Activated T-helper 2 cell treated with anti-CD3 and anti-CD28 coated beads, Interferon-gamma antibody, Interleukin-2, Interleukin-4, amounts not matched to agents 10 μg/mL and 5 μg/mL and 100 μg/mL, durations not matched to agents 14 hours and 24 hours and 36 hours (primary cell): ENCODE data around the gene CTNNA2. TPM values are rescaled to one million over a fixed set of nuclear protein-coding genes. Genes with fewer than 3 reads are reported as not detected.
"Not testable (repeated sequence)": the region's sequence is repeated elsewhere in the genome, so short reads cannot be mapped to it uniquely, and the experiment has no call there.

ENCODE experiments used
- DNase-seq: peaks from one replicate; pipeline ENCODE4 v3.0.0; 2021; ENCODE audit warnings: low spot score
- H3K27ac Mint-ChIP-seq: one replicate; pipeline ENCODE4 v1.8.0; 2021; ENCODE audit warnings: mixed read lengths
- H3K27me3 Mint-ChIP-seq: one replicate; pipeline ENCODE4 v1.8.0; 2021; ENCODE audit warnings: low read depth, mixed read lengths
- H3K36me3 Mint-ChIP-seq: one replicate; pipeline ENCODE4 v1.8.0; 2021; ENCODE audit warnings: low read depth, mixed read lengths
- H3K4me1 Mint-ChIP-seq: one replicate; pipeline ENCODE4 v1.8.0; 2021; ENCODE audit warnings: low read depth, mixed read lengths
- H3K4me3 Mint-ChIP-seq: one replicate; pipeline ENCODE4 v1.8.0; 2021; ENCODE audit warnings: low read depth, mild to moderate bottlenecking, moderate library complexity, mixed read lengths
- H3K9me3 Mint-ChIP-seq: one replicate; pipeline ENCODE4 v1.8.0; 2021; ENCODE audit warnings: mixed read lengths
- intact Hi-C: fragments of 100-400 bp; cut with micrococcal nuclease; formaldehyde crosslinking; loops from one replicate; pipeline ENCODE4 v1.15.1; 2023
- total RNA-seq: library from RNA; stranded (reverse); gene quantifications from 2 replicates; pipeline ENCODE4 v1.2.3, GENCODE V29; 2022

CTNNA2 gene
- total RNA-seq, 1 donor from 2014 or later, result not detected

DNA sequence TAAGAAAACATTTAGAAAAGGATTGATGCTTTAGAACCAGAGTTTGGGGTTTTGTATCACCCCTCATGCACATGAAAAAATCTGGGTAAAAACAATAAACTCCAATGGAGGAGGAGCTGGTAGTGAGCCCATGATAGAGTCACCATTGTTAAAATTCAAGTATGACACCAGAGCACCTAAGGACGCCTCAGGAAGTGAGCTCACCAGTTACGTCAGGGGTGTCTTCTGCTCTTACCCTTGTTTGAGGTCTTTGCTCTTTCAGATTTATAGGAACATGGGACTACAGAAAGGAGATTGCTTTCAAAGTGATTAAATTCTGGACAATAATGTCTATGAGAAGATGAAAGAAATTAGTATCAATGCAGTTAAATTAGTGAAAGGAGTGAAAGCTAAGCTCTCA is 685.2 kb downstream of the CTNNA2 start:
- no peaks in the 10 kb centered on the region for H3K4me1 Mint-ChIP-seq
- H3K27ac Mint-ChIP-seq, result no peak overlapping the region
- intact Hi-C loops, result no loop called here
- H3K9me3 Mint-ChIP-seq, result peaks cover 21% of the 10 kb centered on the region
- no peak for DNase-seq
- no peaks in the 10 kb centered on the region for H3K36me3 Mint-ChIP-seq
- H3K27me3 Mint-ChIP-seq, result no peaks in the 10 kb centered on the region
- no peak overlapping the region for H3K4me3 Mint-ChIP-seq

DNA sequence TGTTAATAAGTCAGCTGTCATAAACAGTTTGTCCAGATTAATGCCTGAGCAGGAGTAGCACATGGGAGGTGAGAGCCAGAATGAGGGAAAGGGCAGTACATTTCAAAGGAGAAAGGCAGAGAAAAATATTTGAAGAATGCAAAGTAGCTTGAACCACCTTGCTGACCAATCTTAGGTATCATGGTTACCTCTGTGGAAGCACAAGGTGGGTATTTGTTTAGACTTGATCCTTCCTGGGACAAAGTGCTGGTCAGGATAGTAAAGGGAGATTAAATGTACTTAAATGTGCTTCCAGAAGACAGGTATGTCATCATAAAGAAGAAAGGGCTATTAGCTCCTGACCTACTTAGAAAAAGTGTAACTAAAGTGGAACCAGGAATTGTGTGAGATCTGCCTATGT is 686.7 kb downstream of the CTNNA2 start:
- Mint-ChIP-seq H3K9me3 (peaks cover 32% of the 10 kb centered on the region), H3K27ac (no peak overlapping the region), H3K36me3 (no peaks in the 10 kb centered on the region), H3K4me1 (no peaks in the 10 kb centered on the region), H3K4me3 (no peak overlapping the region), H3K27me3 (no peaks in the 10 kb centered on the region)
- intact Hi-C loops, result no loop called here
- no peak for DNase-seq

DNA sequence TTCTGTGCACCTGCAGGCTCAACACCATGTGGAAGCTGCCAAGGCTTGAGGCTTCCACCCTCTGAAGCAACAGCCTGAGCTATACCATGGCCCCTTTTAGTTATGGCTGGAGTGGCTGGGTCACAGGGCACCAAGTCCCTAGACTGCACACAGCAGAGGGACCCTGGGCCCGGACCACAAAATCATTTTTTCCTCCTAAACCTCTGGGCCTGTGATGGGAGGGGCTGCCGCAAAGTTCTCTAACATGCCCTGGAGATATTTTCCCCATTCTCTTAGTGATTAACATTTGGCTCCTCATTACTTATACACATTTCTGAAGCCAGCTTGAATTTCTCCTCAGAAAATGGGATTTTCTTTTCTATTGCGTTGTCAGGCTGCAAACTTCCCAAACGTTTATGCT is 691.1 kb downstream of the CTNNA2 start:
- DNase-seq, H3K4me3 Mint-ChIP-seq, H3K27ac Mint-ChIP-seq, H3K36me3 Mint-ChIP-seq, intact Hi-C loops, H3K4me1 Mint-ChIP-seq, H3K27me3 Mint-ChIP-seq: not testable (repeated sequence)
- peaks cover 48% of the 10 kb centered on the region for H3K9me3 Mint-ChIP-seq

DNA sequence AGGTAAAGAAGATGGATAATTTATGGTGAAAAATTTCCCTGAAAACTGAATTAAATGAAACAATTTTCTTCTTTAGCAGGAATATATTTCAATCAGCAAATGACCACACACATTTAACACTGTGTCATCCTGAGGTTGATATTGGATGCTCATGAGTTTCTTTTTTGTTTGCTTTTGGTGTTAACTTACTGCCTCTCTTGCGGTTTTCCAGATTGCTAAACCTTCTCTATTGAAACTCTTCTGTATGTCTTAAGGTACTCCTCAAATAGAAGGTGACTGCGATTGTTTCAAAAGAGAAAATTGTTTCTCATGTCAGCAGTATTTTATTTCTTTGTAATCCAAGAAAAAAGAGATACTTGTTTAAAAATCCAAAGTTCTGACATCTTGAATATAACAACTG is 692.6 kb downstream of the CTNNA2 start:
- Mint-ChIP-seq H3K4me1 (no peaks in the 10 kb centered on the region), H3K27ac (no peak overlapping the region), H3K4me3 (no peak overlapping the region), H3K36me3 (no peaks in the 10 kb centered on the region), H3K27me3 (no peaks in the 10 kb centered on the region), H3K9me3 (peaks cover 43% of the 10 kb centered on the region)
- no peak for DNase-seq
- intact Hi-C loops, result no loop called here

DNA sequence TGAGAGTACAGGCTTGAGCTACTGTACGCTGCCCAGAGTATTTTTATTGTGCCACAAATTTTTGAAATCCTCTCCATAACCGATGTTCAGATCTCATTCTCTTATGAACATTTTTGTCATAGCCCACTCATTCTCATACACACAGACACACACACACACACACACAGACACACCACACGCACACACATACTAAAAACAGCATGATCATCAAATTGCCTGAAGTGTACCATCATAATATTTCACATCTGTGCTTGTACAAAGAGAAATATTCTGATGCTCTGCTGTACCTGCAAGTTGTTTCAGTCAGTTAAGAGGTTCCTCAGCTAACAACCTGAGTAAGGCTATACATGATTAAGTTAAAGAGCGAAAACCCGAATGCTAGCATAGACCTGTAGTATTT is 696.6 kb downstream of the CTNNA2 start:
- Mint-ChIP-seq H3K4me1 (no peaks in the 10 kb centered on the region), H3K9me3 (peaks cover 22% of the 10 kb centered on the region), H3K4me3 (no peak overlapping the region), H3K27me3 (no peaks in the 10 kb centered on the region), H3K27ac (no peak overlapping the region), H3K36me3 (no peaks in the 10 kb centered on the region)
- intact Hi-C loops, result no loop called here
- no peak for DNase-seq

DNA sequence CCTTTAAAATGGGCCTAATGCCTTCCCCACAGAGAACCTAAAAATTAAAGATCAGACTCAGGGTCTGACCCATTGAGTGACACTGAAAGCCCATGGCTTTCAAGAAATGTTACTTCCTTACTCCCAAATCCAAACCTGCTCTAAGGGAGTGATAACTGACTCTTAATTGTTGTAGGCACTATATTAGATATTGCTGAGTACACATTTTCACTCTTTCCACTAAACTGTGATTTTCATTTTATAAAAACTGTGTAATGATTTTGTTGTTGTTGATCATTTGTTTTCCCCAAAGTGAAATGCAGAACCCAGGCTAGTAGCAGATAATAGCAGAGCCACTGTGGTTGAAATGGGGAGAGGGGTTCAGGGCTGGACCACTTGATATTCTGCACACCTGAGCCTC is 704.6 kb downstream of the CTNNA2 start:
- intact Hi-C loops, result no loop called here
- H3K4me3 Mint-ChIP-seq, result no peak overlapping the region
- H3K27ac Mint-ChIP-seq, result no peak overlapping the region
- H3K36me3 Mint-ChIP-seq, result no peaks in the 10 kb centered on the region
- no peaks in the 10 kb centered on the region for H3K4me1 Mint-ChIP-seq
- H3K9me3 Mint-ChIP-seq, result peaks cover 31% of the 10 kb centered on the region
- H3K27me3 Mint-ChIP-seq, result no peaks in the 10 kb centered on the region
- no peak for DNase-seq

DNA sequence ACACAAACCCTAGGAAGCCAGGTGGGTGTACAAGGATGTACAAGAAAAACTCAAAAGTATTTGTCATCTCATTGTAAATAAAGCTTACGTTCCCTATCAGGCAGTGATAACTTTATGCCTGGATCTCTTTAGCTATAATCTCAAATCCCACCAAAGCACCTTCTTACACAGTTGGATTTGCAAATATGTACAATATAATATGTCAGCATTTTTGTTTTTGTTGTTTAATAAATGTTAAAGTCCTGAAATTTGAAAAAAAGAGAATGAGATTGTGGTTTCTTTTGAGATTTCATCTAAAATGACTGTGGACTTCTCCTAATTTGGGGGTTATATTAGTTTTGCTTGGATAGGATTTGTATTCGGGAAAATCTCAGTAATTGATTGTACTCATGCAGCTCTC is 709.8 kb downstream of the CTNNA2 start:
- Mint-ChIP-seq H3K27me3 (no peaks in the 10 kb centered on the region), H3K27ac (no peak overlapping the region), H3K4me1 (no peaks in the 10 kb centered on the region), H3K4me3 (no peak overlapping the region), H3K36me3 (no peaks in the 10 kb centered on the region), H3K9me3 (peaks cover 32% of the 10 kb centered on the region)
- intact Hi-C loops, result no loop called here
- no peak for DNase-seq

DNA sequence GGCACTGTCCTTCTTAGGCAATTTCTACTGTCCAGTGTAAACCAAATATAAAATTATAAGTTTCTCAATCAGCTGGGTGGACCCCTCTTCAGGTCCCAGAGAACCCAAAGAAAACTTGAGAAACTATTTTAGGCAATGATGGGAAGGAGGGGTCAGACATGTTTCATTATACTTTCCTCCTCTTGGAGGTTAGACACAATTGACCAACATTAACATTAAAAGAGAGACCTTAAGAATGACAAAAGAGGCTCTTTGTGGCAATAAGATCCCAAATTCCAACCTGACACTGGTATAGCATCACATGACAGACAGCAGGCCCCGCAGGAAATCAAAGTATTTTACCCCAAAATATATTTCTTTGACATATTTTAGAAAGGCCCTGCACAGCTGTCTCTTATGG is 718.6 kb downstream of the CTNNA2 start:
- H3K36me3 Mint-ChIP-seq, result no peaks in the 10 kb centered on the region
- peaks cover 14% of the 10 kb centered on the region for H3K9me3 Mint-ChIP-seq
- H3K27ac Mint-ChIP-seq, result no peak overlapping the region
- no peaks in the 10 kb centered on the region for H3K27me3 Mint-ChIP-seq
- no peak for DNase-seq
- H3K4me3 Mint-ChIP-seq, result no peak overlapping the region
- H3K4me1 Mint-ChIP-seq, result no peaks in the 10 kb centered on the region
- intact Hi-C loops, result no loop called here

DNA sequence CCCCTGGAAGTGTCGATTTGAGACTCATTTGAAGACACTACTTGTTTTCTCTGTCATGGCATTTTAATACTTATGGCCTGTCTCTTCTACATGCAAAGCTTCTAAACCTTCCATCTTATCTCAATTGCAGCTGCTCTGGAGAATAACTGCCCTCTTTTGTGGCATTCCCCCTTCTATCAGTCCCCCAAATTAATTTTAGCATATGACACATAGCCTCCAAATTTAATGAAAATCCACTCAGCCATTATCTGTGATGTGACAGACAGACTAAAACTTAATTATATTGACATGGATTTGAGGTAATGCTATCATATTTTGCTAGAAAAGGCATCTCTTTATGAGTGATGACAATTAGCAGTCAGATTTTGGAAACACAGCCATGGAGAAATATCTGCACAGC is 720.5 kb downstream of the CTNNA2 start:
- no peaks in the 10 kb centered on the region for H3K27me3 Mint-ChIP-seq
- no peak overlapping the region for H3K27ac Mint-ChIP-seq
- no peak overlapping the region for H3K4me3 Mint-ChIP-seq
- intact Hi-C loops, result no loop called here
- no peaks in the 10 kb centered on the region for H3K36me3 Mint-ChIP-seq
- no peaks in the 10 kb centered on the region for H3K4me1 Mint-ChIP-seq
- peaks cover 6% of the 10 kb centered on the region for H3K9me3 Mint-ChIP-seq
- no peak for DNase-seq

DNA sequence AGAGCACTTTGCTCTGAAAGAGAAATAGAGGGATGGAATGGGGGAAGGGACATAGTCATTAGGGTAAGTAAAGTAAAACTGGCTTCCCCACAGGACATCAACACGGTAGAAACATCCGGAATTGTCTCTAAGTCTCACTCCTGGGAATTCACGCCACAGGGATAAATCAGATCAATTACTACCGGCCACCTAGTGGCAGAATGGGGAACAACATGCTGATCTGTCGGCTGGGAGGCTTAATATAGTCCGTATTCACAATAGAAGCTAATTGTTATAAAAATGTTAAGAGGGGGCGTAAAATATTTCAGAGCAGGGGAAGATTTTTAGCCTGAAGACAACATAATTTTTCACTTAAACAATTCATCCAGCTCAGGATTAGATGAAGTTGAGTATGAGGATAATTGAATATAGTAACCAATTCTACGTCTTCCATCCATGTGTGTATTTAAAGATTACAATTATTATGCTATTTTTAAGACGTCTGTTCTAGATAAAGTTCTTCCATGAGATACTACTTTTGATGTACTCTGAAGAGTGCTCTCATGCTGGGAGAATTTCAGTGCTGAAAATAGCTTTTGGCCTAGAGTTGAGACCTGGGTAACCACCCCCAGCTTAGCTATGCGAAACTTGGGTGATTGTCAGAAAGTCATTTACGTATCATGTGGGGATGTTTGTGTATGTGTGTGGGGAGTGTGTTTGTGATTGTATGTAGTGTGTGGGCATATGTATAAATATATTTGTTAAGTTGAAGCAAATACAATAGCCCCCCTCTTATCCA is 726.0 kb downstream of the CTNNA2 start:
- Mint-ChIP-seq H3K27ac (no peak overlapping the region), H3K4me1 (no peaks in the 10 kb centered on the region), H3K9me3 (peaks cover 6% of the 10 kb centered on the region), H3K4me3 (no peak overlapping the region), H3K27me3 (no peaks in the 10 kb centered on the region), H3K36me3 (no peaks in the 10 kb centered on the region)
- no peak for DNase-seq
- intact Hi-C loops, result no loop called here

DNA sequence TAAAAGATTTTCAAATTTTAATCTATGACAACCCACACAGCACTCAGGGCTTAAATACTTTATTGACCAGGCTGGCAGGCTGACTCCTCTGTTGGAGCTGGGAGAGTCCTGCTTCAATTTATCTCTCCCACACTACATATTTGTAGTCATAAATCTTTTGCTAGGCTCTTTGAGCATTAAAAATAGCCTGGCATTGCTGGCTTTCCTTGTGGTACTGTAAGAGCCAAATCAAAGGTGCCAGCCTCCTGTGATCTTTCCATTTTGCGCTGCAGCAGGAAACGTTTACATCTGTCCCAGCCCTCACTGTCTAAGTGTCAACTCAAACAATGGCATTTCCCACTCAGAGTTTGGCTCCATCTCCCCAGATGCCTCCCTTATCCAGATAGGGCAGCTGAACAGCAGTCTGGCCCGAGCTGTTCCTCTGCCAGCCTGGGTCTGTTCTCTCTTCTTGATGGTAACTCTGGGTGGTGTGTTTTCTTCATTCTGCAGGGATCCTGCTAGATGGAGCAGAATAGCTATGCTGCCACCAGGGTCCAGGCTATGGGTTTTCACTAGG is 729.6 kb downstream of the CTNNA2 start:
- Mint-ChIP-seq H3K9me3 (no peaks in the 10 kb centered on the region), H3K27me3 (no peaks in the 10 kb centered on the region), H3K4me1 (no peaks in the 10 kb centered on the region), H3K27ac (no peak overlapping the region), H3K4me3 (no peak overlapping the region), H3K36me3 (no peaks in the 10 kb centered on the region)
- intact Hi-C loops, result no loop called here
- DNase-seq, result no peak

DNA sequence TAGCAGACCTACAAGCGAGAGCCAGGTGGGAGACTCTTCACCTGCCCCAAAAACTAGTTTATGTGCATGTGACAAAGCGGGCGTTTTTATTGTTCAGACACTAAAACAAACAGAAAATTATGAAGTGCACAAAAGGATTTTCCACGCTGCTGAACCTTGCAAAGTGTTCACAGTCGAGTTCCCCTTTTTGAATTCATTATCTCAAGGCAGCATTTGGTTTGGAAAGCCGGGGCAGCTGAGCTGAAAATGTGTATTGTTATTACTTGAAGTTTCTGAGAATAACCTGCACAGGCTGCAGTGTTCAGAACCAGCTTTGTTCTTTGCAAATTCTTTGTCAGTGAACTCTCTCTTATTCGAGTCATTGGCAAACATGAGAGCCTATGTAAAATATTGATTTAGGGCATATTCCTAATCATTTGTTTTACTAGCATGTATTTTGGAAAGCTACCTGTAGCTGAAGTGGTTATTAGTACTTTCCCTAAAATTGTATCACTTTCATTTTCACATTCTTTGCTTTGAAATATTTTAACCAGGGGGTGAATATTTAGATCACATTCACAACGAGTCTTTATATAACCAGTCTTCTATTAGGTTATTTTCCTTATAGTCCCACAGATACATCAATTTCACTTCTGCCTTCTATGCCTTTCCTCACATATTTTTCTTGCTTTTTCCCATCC is 732.2 kb downstream of the CTNNA2 start:
- Mint-ChIP-seq H3K4me3 (no peak overlapping the region), H3K9me3 (no peaks in the 10 kb centered on the region), H3K36me3 (no peaks in the 10 kb centered on the region), H3K27me3 (no peaks in the 10 kb centered on the region), H3K4me1 (no peaks in the 10 kb centered on the region), H3K27ac (no peak overlapping the region)
- no peak for DNase-seq
- intact Hi-C loops, result no loop called here

DNA sequence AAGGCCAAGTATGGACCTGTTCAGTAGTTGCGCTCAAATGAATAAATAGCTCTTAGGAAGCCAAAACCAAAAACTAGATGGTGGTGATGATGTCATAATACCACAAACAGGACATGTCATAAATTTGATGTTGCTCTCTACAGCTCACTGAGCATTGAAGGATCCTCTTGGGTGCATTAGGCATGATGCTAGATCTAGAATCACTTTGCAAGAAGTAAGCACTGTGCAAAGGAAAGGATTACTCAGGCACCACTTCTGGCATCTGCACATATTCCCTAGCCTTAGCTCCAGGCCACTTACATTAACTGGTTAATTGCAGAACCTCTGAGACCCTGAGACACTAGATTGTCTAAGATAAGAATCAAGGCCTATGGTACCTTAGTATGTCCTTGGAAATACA is 733.7 kb downstream of the CTNNA2 start:
- Mint-ChIP-seq H3K27ac (no peak overlapping the region), H3K36me3 (no peaks in the 10 kb centered on the region), H3K4me3 (no peak overlapping the region), H3K27me3 (no peaks in the 10 kb centered on the region), H3K9me3 (no peaks in the 10 kb centered on the region), H3K4me1 (no peaks in the 10 kb centered on the region)
- intact Hi-C loops, result no loop called here
- DNase-seq, result no peak
